A549 treated with Mapracorat at 1 μM for 4 hours (cell line): ENCODE measurements around the gene FBXO24. TPM values are rescaled to one million over a fixed set of nuclear protein-coding genes. Genes with fewer than 3 reads are reported as not detected.

Source experiments
- total RNA-seq: library from RNA; stranded (reverse); fragments of 200-300 nt; extraction: Qiagen RNA extraction; gene quantifications from 5 replicates; pipeline ENCODE4 v1.2.3, GENCODE V29; 2022

FBXO24 gene
- total RNA-seq = 0.12 to 0.56 TPM (median 0.28 TPM) in 4 of 5 replicates, not detected in the other

GRCh38 chr7:100586266-100587025 is at the start of gene FBXO24:
TSS of gene FBXO24 (plus strand) at chr7:100586328. CDS start at chr7:100586626, 298 bp downstream.

GRCh38 chr7:100538654-100539435 is 47.3 kb upstream of the FBXO24 start, which contains the start of gene AGFG2:
TSS of gene AGFG2 (plus strand) at chr7:100539203. CDS start at chr7:100539347, 144 bp downstream.

GRCh38 chr7:100573691-100574361 is 12.3 kb upstream of the FBXO24 start, which contains the start of gene SAP25:
TSS of gene SAP25 (minus strand) at chr7:100573900. CDS start at chr7:100573742, 158 bp downstream.

GRCh38 chr7:100585511-100586265 is 440 bp upstream of the FBXO24 start, which contains the start of gene LRCH4:
TSS of gene LRCH4 (minus strand) at chr7:100586129. CDS start at chr7:100586100, 29 bp downstream.

GRCh38 chr7:100611983-100612729 is 26.0 kb downstream of the FBXO24 start, which contains the start of gene MOSPD3:
TSS of gene MOSPD3 (plus strand) at chr7:100612540. CDS start at chr7:100612792, 252 bp downstream.

GRCh38 chr7:100641463-100641859 is 55.3 kb downstream of the FBXO24 start, which contains the start of gene TFR2:
TSS of gene TFR2 (minus strand) at chr7:100641552. CDS start at chr7:100641509, 43 bp downstream.

Other genes with a start within 250 kb of the FBXO24 start
- gene PILRB, start 228.2 kb upstream of the FBXO24 start, total RNA-seq = 21.1 to 37.1 TPM (median 26.3 TPM) in 5 replicates
- gene PILRA, start 212.8 kb upstream of the FBXO24 start, total RNA-seq = 4.1 to 6.3 TPM (median 4.4 TPM) in 5 replicates
- 0.85 to 1.9 TPM (median 1.3 TPM) in 5 replicates for gene ZCWPW1, start 157.6 kb upstream of the FBXO24 start, total RNA-seq
- 38.4 to 47.7 TPM (median 42.2 TPM) in 5 replicates for gene MEPCE, start 156.5 kb upstream of the FBXO24 start, total RNA-seq
- 31.6 to 58.1 TPM (median 51.3 TPM) in 5 replicates for gene PPP1R35, start 149.8 kb upstream of the FBXO24 start, total RNA-seq
- gene SPACDR, start 122.1 kb upstream of the FBXO24 start, total RNA-seq = 0.48 to 0.94 TPM (median 0.89 TPM) in 5 replicates
- gene TSC22D4, start 107.1 kb upstream of the FBXO24 start, total RNA-seq = 43.7 to 57.5 TPM (median 54.5 TPM) in 5 replicates
- gene NYAP1, start 102.4 kb upstream of the FBXO24 start, total RNA-seq = 2.7 to 6.3 TPM (median 4.1 TPM) in 5 replicates
- 26.8 to 45.2 TPM (median 37.4 TPM) in 5 replicates for gene AGFG2, start 47.1 kb upstream of the FBXO24 start, total RNA-seq
- 0.34 to 0.60 TPM (median 0.53 TPM) in 4 of 5 replicates, not detected in the other for gene SAP25, start 12.4 kb upstream of the FBXO24 start, total RNA-seq
- gene LRCH4, start 199 bp upstream of the FBXO24 start, total RNA-seq = 12.3 to 18.3 TPM (median 16.0 TPM) in 5 replicates
- gene PCOLCE, start 16.0 kb downstream of the FBXO24 start, total RNA-seq = 7.7 to 12.2 TPM (median 8.8 TPM) in 5 replicates
- 16.7 to 21.3 TPM (median 19.8 TPM) in 5 replicates for gene MOSPD3, start 26.2 kb downstream of the FBXO24 start, total RNA-seq
- gene TFR2, start 55.2 kb downstream of the FBXO24 start, total RNA-seq = 1.7 to 3.0 TPM (median 2.7 TPM) in 5 replicates
- gene ACTL6B, start 70.1 kb downstream of the FBXO24 start, total RNA-seq = not detected in 5 replicates
- gene GNB2, start 87.4 kb downstream of the FBXO24 start, total RNA-seq = 164 to 260 TPM (median 253 TPM) in 5 replicates
- gene GIGYF1, start 107.9 kb downstream of the FBXO24 start, total RNA-seq = 11.8 to 23.5 TPM (median 18.2 TPM) in 5 replicates
- 69.2 to 97.1 TPM (median 91.2 TPM) in 5 replicates for gene POP7, start 119.8 kb downstream of the FBXO24 start, total RNA-seq
- gene EPO, start 134.1 kb downstream of the FBXO24 start, total RNA-seq = 0.10 to 0.12 TPM in 2 of 5 replicates, not detected in the others
- not detected in 5 replicates for gene ZAN, start 147.3 kb downstream of the FBXO24 start, total RNA-seq
- gene EPHB4, start 241.2 kb downstream of the FBXO24 start, total RNA-seq = 33.1 to 44.5 TPM (median 43.5 TPM) in 5 replicates